GM12873 (cell line): ENCODE results near the gene SPARC.

Experiments used
- TF ChIP-seq, protein P1 (sequence below): IDR thresholded peaks from 2 replicates; pipeline ENCODE4 v1.5.1; 2012; ENCODE audit warnings: low read depth, mild to moderate bottlenecking, moderate library complexity, low read length, control low read depth; ENCODE audit not compliant: insufficient read depth; ENCODE audit errors: missing control alignments

The SPARC gene

DNA sequence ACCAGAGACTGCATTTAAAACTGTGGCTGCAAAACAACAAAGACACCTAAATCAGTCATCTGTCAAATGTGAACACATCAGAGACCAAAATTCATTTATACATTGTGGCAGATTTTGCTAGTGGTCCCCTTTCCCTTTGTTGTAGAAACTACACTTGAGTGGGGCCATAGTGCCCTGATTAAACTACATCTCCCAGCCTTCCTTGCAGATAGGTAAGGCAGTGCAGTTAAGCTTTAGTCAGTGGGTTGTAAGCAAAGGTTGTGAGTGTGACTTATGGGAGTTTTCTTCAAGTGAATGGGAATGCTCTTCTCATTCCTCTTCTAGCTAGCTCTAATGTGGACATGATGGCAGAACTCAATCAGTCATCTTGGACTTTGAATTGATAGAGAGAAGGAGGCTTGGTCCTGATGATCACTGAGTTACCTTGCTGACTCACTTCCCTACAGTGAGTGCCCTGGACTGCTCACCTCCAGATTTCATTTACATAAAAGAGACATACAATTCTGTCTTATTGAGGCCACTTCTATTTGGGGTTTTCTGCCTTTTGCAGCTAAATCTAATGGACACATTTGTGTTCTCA lies 35.2 kb upstream of the SPARC start:
- TF ChIP-seq, protein P1, sequence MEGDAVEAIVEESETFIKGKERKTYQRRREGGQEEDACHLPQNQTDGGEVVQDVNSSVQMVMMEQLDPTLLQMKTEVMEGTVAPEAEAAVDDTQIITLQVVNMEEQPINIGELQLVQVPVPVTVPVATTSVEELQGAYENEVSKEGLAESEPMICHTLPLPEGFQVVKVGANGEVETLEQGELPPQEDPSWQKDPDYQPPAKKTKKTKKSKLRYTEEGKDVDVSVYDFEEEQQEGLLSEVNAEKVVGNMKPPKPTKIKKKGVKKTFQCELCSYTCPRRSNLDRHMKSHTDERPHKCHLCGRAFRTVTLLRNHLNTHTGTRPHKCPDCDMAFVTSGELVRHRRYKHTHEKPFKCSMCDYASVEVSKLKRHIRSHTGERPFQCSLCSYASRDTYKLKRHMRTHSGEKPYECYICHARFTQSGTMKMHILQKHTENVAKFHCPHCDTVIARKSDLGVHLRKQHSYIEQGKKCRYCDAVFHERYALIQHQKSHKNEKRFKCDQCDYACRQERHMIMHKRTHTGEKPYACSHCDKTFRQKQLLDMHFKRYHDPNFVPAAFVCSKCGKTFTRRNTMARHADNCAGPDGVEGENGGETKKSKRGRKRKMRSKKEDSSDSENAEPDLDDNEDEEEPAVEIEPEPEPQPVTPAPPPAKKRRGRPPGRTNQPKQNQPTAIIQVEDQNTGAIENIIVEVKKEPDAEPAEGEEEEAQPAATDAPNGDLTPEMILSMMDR, result no peak

DNA sequence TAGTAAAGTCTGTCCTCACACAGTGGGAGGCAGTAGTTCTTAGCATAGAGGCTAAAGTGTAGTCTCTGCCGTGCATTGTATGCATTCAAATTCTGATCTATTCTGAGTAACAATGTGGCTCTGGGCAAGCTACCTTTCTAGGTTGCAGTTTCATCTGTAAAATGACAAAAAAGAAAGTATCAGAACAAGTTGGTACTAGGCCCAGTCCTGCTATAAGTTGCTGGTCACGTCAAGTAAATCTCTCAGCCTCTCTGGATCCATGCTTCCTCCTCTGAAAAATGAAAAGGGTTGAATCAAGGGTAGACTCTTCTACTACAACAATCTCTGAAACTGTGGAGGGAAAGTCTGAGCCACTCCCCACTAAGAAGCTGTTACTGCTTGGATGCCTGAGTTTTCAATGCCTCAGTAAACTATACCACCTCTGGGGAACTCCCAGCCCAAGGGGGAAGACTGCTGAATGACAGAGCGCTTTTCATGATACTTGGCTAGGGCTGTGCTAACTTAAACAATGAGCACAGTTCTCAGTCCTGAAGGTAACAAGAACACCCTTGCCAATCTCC lies 34.5 kb upstream of the SPARC start:
- TF ChIP-seq, protein P1, result no peak

DNA sequence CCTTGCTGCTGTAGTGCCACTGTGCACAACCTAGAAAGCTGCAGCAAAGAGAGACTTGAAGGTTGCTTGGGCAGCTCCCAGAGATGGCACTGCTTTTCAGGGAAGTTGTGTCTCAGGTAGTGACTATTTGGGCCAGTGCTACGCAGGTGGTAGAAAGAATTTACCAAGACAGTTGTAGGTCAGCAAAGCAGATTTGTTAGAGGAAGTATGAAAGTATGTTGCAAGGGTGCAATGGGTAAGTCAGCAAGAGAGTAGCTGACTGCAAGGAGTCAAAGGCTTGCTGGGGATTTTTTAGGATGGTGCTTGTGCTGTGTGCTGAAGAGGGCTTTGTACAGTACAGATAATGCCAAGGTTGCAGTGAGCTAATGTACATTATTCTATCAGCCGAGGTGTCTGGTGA lies 33.5 kb upstream of the SPARC start:
- TF ChIP-seq, protein P1, result no peak

DNA sequence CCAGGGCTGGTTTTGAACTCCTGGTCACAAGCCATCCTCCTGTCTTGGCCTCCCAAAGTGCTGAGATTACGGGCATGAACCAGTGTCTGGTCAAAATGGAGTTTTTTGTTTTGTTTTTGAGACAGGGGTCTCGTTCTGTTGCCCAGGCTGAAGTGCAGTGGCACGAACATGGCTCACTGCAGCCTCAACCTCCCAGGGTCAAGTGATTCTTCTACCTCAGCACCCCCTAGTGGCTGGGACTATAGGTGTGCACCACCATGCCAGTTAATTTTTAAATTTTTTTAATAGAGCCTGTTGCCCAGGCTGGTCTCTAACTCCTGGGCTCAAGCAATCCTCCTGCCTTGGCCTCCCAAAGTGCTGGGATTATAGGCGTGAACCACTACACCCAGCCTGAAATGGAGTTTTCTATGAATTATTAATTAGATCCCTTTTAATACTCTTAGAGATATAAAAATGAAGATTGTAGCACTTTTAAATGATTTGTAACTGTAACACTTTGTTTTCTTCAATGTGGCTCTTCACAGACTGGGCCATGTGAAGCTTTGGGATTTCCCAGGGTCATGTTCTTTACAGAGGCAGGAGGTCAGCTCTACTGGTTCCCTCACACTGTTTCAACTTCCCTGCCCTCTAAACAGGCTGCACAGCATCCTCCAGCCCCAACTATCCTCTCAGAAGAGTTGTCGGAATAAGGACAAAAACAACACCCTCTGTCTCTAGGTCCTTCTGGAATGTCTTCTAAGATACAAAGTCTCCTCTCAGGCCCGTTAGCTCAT lies 32.7 kb upstream of the SPARC start:
- TF ChIP-seq, protein P1, result peak; percentile 72

DNA sequence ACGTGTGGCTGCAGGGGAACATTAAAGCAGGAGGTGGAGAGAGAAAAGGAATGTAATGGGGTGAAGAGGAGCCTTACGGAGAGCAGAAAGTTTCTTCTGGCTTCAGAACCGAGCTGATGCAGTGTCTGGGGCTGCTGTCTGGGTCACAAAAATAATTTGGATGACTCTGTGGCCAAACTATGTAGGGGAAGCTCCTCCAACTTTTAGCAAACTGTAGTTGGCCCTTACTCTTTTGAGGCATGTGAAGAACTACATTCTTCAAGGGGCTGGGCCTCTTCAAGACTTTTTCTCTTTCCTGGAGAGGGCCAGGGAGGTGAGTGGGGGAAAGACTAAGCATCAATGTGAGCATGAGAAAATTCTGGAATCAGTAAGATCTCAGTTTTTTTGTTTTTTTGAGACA lies 31.9 kb upstream of the SPARC start:
- TF ChIP-seq, protein P1, result no peak

DNA sequence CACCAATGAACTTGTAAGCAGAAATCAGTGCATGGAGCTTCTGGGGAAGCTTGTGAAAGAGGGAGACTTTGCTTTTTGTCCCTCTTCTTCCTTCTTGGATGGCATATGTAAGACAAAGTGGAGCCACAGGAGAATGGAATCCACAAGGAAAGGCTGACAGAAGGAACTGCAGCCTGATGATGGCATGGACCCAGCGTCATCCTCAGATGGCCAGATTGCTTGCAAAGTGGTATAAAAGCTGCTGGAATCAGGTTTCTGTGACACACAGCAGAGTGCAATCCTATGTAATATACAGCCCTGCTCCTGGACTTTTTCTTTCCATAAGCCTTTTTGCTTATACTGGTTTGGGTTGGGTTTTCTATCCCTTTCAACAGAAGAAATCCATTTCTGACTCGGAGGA lies 31.4 kb upstream of the SPARC start:
- TF ChIP-seq, protein P1, result no peak

DNA sequence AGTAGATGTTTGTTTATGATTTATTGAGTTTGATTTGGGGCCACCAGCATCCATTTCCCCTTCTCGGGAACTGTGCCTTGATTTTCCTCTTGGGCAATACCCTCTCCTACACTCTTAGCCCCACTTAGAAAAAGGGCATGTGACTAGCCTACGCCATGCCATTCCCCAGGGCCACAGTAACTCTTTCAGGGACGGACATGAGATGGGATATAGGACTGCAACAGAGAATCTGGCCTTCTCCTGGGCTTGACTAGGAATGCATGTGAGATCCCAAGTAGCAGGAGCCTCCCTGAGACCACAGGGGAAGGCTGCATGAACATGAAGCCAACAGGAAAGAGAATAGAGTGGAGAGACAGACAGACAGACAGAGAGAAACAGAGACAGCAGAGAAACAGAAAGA lies 30.7 kb upstream of the SPARC start:
- TF ChIP-seq, protein P1, result no peak
